DMS153 treated with DMSO at 0.1 percent for 48 hours (cell line): Measurements from ENCODE around the gene ATXN10.

Experiments used
- DNase-seq: peaks from one replicate; lab custom pipeline; 2025; ENCODE audit not compliant: unreplicated experiment; lab: John Stamatoyannopoulos, UW

Gene ATXN10

DNA sequence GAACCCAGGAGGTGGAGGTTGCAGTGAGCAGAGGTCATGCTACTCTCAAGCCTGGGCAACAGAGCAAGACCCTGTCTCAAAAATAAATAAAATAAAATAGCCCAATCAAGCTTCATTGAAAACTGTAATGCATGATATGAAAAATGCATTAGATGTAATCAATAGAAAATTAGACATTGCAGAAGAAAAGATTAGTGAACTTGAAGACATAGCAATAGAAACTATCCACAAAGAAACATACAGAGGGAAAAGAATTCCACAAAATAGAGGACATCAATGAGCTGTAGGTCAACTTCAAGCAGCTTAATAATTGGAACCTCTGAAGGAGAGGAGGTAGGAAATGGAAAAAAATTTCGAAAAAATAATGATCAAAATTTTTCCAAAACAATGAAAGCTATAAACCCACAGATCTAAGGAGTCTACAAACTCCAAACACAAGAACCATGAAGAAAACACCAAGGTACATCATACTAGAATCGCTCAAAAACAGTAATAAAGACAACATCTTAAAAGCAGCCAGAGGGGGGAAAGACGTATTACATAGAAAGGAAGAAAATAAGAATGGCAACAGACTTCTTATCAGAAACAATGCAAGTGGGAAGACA lies 201.1 kb downstream of the ATXN10 start:
- DNase-seq: no peak

DNA sequence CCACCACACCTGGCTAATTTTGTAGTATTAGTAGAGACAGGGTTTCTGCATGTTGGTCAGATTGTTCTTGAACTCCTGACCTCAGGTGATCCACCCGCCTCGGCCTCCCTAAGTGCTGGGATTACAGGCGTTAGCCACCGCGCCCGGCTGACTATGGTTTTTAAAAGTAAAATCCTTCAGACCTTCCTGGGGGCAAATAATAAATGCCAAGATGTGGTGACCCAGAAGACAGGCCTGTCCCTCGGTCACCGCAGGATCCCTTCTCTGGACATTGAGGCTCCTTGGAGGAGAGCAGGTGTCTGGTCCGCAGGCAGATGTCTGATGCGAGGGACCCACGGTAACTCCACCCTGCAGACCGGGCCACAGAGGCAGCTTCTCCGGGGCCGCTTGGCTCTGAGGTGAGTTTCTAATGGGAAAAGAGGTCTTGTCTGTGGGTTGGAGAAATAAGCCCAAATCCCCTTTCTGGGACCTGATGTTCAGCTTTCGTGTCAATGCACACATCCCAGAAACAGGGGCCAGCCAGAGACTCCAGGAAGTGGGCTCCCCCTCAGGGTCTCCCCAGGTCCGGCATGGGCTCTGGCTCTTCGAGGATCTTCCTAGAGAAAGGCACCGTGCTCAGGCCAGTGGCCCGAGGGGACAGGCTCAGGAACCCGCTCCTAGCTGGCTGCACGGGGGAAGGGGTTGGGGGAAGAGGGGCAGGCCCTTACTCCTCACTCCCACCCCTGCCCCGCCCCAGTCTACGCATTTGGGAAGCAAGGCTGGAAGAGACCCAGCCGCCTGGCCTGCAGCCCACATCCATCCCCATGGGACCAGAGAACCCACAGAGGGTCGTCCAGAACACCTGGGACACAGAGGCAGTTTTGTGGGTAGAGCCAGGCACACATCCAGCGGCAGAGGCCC lies 204.8 kb downstream of the ATXN10 start:
- no peak for DNase-seq

DNA sequence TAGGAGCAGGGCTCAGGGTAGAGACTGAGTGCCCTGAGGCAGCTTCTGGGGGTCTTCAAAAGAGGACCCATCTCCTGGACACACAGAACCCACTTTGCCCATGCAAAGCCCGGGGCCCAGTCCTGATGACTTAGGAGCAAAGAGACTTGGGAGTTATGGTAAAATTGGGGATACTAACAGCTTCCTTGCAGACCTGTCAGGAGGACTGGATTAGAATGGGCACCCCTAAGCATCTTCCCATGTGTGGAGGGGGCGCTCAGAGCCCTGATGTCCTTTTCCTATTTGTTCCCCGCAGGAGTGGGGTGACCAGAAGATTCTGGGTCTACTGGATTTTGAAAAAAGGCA lies 205.4 kb downstream of the ATXN10 start:
- DNase-seq: no peak

DNA sequence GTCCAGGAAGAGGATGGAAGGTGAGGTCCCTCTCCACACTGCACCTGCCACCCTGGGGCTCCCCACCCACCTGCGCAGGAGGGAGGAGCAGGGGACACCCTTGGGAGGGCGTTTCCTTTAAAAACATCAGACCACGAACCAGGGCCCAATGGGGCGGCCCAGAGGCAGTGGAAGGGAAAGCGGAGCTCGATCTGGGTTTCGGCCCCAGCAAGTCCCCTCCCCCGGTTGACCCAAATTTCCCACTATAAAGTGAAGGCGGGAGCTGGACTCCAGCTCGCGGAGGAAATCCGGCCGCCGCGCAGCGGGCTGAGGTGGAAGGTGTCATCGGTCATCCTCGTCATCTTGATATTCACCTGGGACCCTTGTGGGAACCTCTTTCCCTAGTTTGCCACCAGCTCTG lies 206.0 kb downstream of the ATXN10 start:
- no peak for DNase-seq

DNA sequence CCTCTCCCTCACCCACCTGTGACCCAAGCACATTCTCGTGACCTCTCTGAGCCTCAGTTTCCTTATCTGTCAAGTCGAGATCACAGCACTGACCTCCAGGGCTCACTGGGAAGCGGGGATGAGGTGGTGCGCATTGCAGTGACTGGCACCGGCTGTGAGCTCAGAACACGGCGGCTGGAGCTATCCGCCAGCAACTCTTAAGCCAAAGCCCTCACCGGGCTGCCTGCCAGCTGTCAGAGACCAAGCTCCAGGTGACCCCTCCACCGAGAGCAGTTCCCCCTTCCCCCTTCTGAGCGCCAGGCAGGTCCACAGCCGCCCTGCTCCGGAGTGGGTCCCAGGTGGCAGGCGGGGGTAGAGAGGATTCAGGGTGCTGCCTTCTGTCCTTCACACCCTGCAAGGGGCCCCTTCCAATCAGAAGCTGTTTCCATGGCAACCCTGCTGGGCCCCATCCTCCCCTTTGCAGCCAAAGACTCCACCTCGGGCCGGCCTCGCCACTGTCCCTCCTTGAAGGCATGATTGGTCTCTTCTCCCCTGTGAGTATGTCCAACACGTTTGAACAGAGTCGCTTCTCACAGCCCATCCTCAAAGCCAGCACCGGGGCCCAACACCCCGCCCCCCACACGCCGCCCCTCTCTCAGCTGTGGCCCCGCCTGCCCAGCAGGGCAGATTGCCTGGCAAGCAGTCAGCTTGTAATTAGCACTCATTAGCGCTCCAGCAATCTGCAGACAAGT lies 206.6 kb downstream of the ATXN10 start:
- DNase-seq: no peak

DNA sequence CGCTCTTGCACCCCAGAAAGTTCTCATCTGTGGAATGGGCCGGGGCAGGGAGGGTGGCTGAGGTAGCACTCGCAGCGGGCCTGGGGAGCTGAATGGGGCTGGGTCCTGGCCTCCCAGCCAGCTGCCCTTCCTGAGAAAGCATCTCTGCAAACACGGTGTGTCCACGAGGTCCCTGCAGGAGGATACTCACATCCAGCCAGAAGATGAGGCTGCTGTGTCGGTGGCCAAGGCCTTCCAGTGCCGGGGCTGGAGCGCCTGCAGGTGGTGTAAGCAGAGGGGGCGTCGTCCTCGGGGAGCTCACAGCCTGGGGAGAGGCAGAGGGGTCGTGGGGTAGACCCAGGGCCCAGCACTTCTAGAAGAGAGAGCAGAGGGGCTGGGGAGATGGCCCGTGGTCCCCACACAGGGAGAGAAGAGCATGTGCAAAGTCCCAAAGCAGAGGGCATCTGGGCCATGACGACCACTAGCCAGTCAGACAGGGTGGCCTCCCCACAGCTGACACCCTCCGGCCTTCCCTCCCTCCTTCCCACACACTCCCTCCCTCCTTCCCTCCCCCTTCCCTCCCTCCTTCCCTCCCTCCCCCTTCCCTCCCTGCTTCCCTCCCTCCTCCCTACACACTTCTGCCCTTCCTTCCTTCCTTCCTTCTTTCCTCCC lies 207.4 kb downstream of the ATXN10 start:
- no peak for DNase-seq

DNA sequence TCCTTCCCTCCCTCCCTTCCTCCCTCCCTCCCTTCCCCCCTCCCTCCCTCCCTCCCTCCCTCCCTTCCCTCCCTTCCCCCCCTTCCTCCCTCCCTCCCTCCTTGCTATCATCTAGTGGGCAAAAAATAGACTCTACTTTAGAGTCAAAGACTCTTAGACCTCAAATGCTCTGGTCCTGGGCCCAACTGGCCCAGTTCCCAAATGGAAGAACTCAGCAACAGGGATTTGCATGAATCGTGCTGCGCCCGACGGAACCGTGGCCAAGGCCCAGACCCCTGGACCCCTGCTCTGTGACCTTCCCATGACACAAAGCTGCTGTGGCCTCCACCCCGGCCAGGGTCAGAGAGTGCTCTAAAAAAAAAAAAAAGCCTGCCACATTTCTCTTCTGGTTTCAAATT lies 207.9 kb downstream of the ATXN10 start:
- DNase-seq: no peak

DNA sequence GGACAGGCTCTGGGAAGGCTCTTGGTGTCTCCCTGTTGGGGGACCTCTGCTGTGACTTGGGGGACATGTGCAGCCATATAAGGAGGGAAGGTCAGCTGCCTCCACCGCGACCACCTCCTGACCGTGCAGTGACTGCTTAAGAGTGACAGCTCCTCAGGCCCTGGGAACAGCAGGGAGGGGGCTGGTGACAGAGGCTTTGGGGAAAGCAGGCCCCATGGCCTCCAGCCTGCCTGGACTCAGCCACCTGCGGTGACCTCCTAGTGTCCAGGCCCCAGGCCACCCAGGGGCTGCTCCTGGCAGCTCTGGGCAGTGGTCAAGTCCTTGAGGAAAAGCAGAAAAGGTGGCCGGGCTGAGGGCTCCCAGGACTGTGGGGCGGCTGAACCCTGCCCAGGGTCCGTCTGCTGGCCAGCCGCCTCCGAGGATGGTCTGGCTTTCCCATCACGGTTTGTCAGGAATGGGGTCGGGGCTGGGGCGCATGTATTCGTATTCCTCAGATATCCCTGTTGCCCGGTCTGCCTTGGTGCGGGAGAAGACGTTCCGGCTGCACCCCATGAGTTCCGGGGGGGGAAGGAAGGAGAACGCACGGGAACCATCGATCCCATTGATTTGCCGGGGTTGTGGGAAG lies 208.6 kb downstream of the ATXN10 start:
- DNase-seq: no peak

DNA sequence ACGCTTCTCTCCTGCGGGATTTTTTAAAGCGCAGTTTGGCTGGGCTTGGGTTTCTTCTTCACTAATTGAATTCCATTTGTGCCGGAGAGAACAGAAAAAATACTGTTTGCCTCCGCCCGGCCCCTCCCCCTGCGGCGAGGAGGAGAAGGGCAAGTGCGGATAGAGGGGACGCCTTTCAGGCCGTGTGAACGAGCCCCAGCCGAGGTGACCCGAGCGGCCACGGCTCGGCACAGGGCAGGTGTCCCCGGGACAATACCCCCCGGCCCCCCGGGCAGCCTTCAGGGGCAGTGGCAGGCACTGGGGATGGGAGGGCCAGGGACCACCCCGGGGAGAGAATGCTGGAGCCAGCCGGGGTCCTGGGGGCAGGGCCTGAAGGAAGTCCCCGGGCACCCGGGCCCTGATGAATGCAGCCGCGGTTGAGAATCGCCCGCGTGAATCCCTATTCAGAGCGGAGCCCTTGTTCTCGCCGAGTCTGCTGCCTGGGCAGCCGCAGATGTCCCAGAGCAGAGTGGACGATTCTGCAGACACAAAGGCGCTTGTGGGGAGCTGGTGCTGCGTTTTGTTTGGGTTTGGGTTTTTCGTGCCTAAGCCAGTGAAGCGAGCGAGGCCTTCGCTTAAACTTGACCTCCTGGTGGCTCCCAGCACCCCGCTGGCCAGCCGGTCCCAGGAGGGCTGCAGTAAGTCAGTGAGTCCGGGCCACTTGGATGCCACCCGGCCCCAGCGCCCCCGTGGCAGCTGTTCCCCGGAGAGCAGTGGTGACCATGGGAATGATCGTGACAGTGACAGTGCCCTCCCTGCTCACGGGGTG lies 209.3 kb downstream of the ATXN10 start:
- no peak for DNase-seq

DNA sequence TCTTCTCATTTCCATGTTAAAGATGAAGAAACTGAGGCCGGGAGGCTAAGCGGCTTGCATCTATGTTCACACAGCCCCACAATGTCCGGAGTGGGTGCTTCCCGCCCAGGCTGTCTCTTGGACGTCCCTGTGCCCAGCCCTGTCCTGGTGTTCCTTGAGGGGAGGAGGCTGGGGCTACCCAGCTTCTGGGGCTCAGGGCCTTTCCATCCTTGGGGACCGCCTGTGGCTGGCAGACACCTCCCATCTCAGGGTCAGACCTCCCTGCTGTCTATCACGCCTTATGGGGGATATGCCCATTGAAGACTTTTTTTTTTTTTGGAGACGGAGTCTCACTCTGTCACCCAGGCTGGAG lies 209.9 kb downstream of the ATXN10 start:
- DNase-seq: no peak

DNA sequence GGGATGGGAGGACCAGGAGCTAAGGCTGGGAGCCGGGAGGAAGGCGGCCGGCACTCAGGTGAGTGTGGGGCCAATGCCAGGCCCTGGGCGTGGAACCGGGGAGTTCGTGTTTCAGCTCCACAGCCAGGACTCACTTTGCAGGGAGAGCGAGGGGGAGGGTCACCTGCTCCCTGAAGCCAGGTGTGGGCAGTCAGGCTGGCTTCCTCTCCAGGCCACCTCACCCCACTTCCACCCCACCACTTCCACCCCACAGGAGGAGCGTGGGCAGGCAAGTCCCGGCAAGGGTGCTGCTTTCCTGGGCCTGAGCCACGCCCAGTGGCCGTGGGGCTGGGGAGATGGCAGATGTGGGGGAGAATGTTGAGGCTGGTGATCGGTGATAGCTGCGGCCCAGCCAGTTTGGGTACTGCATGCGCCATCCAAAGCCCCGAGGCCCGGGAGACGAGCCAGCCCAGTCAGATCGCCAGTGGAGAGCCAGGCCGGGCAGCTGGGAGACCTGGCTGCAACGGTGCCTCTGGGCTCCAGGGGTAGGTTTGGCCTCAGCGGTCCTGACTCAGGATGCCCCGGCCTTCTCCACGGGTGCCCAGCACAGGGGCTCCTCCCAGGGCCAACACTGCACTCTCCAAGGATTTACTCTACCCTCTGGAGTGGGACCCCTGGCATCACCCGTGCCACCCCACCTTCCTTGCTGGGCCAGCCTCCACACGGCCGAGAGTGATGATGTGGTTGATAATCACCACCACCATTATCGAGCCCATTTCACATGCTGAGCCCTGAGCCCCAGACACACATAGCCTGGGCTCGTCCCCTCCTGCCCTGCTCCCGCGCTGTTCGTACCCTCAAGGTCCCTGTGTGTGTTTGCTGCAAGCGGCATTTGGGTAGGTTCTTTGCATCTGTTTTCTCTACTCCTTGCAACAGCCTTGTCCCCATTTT lies 211.5 kb downstream of the ATXN10 start:
- DNase-seq: no peak

DNA sequence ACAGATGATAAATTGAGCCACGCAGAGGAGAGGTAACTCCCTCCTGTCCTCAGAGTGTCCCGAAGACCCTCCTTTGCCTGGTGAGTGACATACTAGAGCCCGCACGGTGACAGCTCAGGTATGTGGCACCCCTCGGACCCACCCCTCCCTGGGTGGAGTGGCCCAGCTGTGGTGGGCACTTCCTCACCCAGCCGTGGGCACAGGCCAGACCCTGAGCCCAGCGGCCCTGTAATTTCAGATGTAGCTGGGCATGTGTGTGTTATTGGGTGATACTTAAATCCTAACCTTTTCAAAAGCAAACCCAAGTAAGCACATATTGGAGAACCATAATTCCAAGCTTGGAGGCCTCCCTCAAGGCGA lies 212.2 kb downstream of the ATXN10 start:
- no peak for DNase-seq

DNA sequence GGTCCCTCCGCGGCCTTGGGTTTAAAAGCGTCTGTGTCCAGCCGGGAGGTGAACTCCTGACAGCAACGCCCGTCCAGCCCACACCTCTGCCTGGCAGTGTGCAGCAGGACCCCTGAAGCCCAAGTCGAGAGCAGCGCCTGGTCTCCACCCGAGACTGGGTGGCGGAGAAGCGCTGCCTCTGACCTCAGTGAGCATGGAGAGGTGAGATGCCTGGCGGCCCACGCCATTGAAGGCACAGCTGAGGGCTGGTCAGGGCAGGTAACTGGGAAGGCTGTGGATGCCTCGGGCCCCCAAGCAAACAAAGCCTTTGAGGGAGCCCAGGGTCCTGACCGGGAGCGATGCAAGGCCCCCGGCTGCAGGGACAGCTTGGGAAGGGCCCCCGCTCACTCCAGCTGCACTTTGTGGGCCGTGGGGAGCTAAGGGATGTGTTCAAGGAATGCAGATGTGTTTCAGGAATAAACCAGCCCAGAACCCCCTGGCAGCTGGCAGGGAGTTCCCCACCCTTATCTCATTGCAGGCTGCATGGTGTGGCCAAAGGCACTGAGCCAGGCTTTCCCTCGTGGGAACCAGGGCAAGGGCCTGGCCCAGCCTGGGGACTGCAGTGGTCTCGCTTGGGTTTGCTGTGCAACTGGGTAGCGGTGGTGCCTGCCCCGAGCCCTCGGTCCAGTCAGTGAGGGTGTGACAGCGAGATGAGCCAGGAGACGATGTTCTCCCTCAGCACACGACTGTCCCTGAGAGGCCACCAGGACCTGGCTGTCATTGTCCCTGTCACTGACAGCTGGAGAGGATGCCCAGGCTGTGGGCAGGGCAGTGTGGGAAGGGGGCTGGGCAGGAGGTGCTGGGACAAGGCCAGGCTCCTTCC lies 212.8 kb downstream of the ATXN10 start:
- DNase-seq: no peak

DNA sequence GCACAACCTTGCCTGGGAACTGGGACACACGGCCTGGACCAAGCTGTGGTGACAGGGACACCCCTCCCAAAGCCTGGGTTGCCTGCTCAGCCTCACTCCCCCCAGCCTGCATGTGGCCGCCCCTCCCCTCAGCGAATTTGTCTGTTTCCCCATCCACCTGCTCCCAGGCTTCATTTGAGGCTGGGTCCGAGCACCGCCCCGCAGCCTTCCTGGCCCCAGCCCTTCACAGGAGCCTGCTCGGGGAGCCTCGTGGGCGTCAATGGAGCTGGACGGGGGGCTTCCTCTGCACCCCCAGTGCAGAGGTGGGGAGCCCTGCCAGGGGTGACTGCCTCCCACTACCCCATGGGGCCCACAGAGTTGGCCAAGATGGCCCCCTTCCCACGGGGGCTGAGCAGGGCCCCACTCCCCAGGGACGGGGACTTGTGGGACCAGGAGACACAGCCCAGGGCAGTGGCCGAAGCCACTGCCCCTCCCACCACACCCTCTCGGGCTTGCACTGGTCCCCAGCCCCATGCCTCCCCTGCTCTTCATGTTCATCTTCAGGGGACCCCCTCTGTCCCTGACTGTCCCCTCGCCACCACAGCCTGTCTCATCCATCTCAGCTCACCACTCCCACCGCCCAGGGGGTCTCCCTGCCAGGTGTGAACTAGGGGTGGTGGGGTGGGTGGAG lies 213.7 kb downstream of the ATXN10 start:
- DNase-seq: no peak

DNA sequence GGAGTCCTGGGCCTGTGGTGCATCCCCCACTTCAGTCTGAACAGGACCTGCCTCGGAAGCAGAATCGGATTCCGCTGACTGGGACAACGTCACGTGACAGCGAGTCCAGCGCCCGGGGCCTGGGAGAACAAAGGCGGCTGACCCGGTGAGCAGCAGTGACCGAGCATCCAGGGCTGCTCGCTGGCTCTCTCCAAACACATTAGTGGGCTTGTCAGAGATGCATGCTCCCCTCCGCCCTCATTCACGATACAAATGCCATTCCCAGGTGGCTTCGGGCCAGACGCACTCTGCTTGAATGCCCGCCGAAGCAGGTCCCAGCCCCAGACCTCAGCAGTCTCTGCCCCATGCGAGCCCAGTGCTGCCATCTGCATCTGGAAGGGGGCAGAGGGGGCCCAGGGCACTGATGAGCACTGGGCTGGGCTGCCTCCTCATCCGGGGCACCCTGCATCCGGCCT lies 214.3 kb downstream of the ATXN10 start:
- DNase-seq: no peak

DNA sequence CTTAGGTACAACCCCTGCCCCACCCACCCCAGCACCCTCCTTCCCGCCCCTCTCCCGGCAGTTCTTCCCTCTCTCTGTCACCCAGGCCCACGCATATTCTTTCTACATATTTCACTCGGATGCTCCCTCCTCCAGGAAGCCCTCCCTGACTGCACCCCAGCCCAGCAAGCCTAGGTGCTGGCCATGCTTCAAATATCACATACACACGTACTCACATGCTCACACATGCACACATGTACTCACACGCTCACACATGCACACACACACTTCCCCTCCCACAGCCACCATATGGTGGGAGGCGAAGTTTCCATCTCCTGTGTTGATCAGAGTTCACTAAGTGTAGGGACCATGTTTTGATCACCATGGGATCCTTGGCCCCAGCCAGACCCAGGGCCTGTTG lies 214.9 kb downstream of the ATXN10 start:
- no peak for DNase-seq

DNA sequence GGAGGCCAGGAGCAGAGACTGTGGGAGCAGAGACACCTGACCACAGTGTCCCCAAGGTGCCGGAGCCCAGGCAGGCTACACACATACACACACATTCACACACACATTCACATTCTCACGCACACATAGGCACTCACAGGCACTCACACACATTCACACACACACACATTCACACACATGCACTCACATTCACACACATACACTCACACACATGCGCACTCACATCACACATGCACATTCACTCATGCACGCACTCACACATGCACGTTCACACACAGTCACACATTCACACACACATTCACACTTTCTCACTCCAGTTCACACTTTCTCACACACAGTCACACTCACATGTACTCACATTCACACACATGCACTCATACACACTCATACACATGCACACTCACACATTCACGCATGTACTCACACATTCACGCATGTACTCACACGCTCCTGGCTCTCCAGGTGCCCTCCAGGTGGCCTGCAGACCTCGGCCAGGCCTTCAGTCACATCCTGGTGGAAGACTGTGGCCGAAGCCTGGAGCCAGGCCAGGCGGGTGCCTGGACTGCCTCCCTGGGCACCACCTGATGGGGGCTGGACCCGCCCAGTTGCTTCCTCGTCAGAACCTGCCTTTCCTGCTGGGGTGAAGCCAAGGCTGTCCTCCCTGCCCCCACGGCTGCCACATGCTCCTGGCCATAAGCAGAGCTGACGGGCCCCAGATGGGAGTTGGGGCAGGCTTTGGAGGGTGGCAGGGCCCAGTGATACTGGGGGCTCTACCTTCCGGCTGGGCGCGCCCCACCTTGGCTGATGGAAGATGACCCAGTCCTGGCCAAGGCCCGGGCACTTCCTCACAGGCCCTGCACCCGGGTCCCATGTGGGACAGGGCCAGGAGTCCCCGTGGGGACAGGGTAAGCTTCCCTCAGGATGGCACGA lies 215.8 kb downstream of the ATXN10 start:
- no peak for DNase-seq
